PFSK-1 (cell line): Measurements from ENCODE around the gene KIAA1755.

ENCODE experiments used
- FOXP2 ChIP-seq: optimal IDR thresholded peaks from 2 replicates; pipeline ENCODE3; 2011; ENCODE audit warnings: borderline replicate concordance, control low read depth, inconsistent platforms; ENCODE audit not compliant: insufficient read depth; ENCODE audit errors: extremely low read length, extremely low read depth
- POLR2AphosphoS5 ChIP-seq: IDR thresholded peaks from 2 replicates; pipeline ENCODE4 v1.6.1; 2012; ENCODE audit warnings: low read depth, mild to moderate bottlenecking, control low read depth, low read length, moderate library complexity
- SIN3A ChIP-seq: IDR thresholded peaks from 2 replicates; pipeline ENCODE4 v1.6.1; 2012; ENCODE audit warnings: mild to moderate bottlenecking, low read length, moderate library complexity, borderline replicate concordance; ENCODE audit not compliant: insufficient read depth
- TAF1 ChIP-seq: IDR thresholded peaks from 2 replicates; pipeline ENCODE4 v1.6.1; 2012; ENCODE audit warnings: low read length, control low read depth, borderline replicate concordance; ENCODE audit not compliant: insufficient read depth
- TF ChIP-seq, protein P1 (sequence below), 2 experiments: IDR thresholded peaks; 2 replicates each; pipeline versions ENCODE4 v1.6.1 to v1.8.0; 2011 to 2012; ENCODE audit warnings: low read depth in 2 of 2, low read length in 2 of 2, control low read depth in 1 of 2, inconsistent platforms in 1 of 2, mild to moderate bottlenecking in 1 of 2, moderate library complexity in 1 of 2; ENCODE audit not compliant: insufficient read depth in 1 of 2

KIAA1755 gene

DNA sequence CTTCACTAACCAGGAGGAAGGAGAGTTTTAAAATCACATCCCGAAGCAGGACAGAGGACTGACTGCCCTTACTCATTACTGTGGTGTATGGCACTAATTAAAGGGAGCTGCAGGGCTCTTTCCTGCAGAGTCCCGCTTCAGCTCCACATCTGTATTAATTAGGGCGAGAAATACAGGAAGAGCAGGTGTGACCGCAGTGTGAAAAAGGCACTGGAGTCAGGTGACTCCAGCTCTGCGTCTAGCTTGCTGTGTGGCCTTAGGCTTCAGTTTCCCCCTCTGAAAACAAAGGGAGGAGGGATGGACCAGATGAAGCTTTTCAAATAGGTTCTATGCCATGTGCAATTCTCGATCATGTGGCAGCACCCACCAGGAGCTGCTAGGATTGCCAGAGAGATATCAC, 34.0 kb downstream of the KIAA1755 start:
- TF ChIP-seq, protein P1, sequence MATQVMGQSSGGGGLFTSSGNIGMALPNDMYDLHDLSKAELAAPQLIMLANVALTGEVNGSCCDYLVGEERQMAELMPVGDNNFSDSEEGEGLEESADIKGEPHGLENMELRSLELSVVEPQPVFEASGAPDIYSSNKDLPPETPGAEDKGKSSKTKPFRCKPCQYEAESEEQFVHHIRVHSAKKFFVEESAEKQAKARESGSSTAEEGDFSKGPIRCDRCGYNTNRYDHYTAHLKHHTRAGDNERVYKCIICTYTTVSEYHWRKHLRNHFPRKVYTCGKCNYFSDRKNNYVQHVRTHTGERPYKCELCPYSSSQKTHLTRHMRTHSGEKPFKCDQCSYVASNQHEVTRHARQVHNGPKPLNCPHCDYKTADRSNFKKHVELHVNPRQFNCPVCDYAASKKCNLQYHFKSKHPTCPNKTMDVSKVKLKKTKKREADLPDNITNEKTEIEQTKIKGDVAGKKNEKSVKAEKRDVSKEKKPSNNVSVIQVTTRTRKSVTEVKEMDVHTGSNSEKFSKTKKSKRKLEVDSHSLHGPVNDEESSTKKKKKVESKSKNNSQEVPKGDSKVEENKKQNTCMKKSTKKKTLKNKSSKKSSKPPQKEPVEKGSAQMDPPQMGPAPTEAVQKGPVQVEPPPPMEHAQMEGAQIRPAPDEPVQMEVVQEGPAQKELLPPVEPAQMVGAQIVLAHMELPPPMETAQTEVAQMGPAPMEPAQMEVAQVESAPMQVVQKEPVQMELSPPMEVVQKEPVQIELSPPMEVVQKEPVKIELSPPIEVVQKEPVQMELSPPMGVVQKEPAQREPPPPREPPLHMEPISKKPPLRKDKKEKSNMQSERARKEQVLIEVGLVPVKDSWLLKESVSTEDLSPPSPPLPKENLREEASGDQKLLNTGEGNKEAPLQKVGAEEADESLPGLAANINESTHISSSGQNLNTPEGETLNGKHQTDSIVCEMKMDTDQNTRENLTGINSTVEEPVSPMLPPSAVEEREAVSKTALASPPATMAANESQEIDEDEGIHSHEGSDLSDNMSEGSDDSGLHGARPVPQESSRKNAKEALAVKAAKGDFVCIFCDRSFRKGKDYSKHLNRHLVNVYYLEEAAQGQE (IDR thresholded peaks at IDR 0.05; ENCODE audit: insufficient read depth in 1 of 2, low read depth in 2 of 2, low read length in 2 of 2), result no peak
- TF ChIP-seq FOXP2 (no peak), TAF1 (no peak), POLR2AphosphoS5 (no peak), SIN3A (no peak)

DNA sequence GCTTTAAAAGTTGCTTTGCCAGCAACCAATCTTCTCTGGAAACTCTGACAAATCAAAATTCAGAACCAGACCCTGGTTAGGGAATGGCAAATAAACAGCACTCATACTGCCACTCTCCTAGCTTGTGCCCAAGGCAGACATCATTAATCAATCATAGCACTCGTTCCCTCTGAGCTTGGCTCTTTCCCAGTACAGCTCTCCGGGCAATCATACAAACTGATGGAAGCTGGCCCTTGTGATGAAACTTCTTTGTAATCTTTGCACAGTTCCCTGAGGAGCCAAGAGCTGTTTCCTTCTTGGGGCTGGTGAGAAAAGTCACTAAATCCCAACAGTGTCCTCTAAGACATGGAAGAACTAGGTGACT, 34.7 kb downstream of the KIAA1755 start:
- TF ChIP-seq POLR2AphosphoS5, result no peak
- TF ChIP-seq, protein P1 (IDR thresholded peaks at IDR 0.05; ENCODE audit: insufficient read depth in 1 of 2, low read depth in 2 of 2, low read length in 2 of 2), result no peak
- TF ChIP-seq FOXP2, result no peak
- no peak for TF ChIP-seq SIN3A
- TF ChIP-seq TAF1, result no peak

DNA sequence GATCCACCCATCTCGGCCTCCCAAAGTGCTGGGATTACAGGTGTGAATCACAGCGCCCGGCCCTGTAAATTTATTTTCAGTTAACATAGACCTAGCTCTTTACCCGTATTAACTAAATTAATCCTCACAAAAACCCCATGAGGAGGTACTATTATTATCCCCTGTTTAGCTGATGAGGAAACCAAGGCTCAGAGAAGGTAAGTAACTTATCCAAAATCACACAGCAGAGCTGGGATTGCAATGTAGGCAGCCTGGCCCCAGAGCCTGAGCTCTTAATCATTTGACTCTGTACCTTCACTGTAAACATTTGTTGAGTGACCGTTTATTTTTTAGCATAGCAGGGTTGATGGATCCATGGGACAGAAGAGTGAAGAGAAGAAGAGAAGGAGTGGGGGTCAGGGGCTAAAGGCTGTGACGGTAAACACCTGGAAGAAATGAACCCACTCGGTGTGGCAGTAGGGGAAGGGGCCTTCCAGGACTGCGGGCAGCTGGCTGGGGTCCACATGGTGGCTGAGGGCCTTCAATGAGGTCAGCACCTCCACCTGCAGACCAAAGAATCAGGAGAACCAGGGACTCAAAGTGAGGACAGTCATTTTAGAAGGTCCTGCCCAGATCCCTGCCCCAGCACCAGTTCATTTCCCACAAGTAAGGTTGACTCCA, 35.2 kb downstream of the KIAA1755 start:
- TF ChIP-seq POLR2AphosphoS5 (no peak), TAF1 (no peak), SIN3A (no peak), FOXP2 (no peak)
- TF ChIP-seq, protein P1 (IDR thresholded peaks at IDR 0.05; ENCODE audit: insufficient read depth in 1 of 2, low read depth in 2 of 2, low read length in 2 of 2), result no peak

DNA sequence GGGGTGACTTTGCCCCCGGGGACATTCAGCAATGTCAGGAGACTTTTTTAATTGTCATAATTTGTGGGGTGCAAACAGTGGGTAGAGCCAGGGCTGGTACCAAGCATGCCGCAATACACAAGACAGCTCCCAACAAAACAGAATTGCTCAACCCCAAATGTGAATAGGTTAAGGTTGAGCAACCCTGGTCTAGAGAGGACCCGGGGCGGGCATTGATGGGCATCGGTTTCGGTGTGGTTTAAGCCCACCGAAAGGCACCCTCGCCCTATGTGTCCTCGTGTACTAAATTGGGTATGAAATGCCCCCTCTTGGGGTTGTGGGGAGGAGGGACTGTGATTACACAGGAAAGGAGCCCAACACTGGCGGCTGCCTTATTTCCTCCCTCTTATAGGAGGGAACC, 36.0 kb downstream of the KIAA1755 start:
- no peak for TF ChIP-seq POLR2AphosphoS5
- TF ChIP-seq FOXP2, result no peak
- no peak for TF ChIP-seq TAF1
- no peak for TF ChIP-seq SIN3A
- TF ChIP-seq, protein P1 (IDR thresholded peaks at IDR 0.05; ENCODE audit: insufficient read depth in 1 of 2, low read depth in 2 of 2, low read length in 2 of 2), result no peak
